NCI-H1694 (cell line): Measurements from ENCODE around the gene PHLPP1.
A peak's percentile ranks its signal among the peaks of the same experiment; 100 is the strongest.
"Not testable (repeated sequence)": the region's sequence is repeated elsewhere in the genome, so short reads cannot be mapped to it uniquely, and the experiment has no call there.

Experiments
- DNase-seq: peaks from one replicate; lab custom pipeline; 2025; lab: John Stamatoyannopoulos, UW

Gene PHLPP1

DNA sequence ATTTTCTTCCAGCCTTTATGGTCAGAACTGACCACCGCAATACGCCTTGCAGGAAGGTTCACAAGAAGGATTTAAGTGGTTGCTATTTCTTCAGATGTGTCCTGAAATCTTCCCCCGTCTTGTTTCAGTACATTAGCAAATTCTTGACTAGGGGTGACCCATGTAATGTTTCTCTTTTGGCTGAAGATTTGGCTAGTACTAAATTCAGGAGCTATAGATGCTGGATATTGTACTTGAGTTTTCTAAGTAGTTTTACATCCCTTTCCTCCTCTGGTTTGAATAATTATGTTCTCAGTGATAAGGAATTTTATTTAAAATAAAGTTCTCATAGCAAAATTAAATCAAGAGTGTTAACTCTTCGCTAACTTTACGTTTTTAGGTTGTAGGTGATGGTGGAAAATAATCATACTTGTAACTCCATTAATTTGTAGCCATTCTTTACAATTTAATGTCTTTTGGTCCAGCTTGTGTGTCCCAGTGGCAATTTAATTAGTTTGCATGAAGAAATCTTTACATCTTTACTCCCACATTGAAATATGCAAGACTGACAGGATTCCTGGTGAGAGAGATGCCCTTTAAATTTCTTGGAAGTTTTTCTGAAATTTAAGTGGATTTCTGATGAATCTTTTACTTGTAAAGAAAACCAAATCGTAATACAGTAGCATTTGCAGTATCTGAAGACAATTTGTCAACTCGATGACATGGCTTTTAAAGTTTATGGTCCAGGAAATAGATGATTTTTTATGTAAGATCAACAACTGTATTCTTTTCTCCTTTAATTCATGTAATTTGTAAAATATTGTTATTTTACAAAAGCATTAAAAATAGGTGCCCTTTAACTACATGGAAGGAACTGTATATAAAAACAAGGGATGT is 2.8 kb downstream of the PHLPP1 start:
- DNase-seq: no peak

DNA sequence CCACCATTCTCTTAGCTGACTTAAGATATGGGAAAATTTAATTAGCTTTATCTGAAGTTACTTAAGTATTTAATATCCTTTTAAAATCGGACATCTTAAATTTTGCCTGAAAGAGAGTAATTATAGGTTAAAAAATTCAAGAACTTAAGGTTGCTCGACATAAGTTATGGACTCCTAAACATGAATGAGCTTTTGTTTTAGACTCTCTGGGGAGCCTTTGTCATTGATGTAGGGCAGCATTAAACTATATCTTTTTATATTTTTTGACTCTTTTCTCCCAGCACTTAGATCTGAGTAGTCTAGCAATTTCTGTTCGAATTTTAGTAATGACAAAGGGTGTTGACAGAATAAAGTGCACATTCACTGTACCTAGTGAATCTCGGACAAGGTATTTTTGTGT is 4.7 kb downstream of the PHLPP1 start:
- no peak for DNase-seq

GRCh38 chr18:62720766-62721613 is 5.6 kb downstream of the PHLPP1 start:
- no peak for DNase-seq

DNA sequence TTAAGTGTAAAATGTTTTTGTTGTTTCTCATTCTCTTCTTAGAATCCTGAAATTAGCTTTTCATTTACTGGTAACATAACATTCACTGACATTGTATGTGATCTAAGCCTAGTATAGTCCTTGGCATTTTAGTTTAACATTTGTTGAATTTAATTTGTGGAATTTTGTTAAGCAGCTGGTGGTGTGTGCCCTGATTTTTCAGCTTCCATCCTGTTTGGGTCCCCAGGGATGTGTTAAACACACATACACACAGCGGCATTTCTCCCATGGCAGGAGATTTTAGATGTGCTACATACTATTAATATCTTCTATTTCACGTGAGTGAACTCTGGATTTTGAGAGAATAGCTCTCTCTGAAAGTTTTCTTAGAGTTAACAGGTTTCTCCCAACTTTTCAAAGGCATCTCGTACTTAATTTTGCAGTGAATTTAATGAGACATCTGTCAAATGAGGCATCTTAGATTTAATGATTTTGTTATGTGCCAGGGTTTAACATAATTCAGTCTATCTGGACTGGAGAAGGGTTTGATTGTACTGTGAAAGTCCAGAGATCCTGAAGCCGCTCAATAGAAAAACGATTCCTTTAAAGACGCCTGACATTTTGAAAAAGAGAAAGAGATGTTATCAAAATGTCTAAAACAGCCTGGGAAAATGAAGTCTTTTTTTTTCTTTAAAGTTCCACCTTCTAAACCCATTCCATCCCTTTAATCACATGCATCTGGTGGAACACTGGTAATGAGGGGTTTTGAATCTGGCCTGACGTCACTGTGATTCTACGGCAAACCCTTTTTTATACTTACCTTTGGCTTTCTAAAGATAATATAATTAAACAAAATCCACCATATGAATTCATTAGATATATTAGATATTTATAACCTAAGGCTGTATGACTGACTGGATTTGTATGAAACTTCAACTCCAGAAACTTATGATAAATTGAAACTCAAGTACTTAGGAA is 6.8 kb downstream of the PHLPP1 start:
- DNase-seq: peak; percentile 23

GRCh38 chr18:62723666-62724281 is 8.4 kb downstream of the PHLPP1 start:
- no peak for DNase-seq

GRCh38 chr18:62725896-62726295 is 10.6 kb downstream of the PHLPP1 start:
- no peak for DNase-seq

DNA sequence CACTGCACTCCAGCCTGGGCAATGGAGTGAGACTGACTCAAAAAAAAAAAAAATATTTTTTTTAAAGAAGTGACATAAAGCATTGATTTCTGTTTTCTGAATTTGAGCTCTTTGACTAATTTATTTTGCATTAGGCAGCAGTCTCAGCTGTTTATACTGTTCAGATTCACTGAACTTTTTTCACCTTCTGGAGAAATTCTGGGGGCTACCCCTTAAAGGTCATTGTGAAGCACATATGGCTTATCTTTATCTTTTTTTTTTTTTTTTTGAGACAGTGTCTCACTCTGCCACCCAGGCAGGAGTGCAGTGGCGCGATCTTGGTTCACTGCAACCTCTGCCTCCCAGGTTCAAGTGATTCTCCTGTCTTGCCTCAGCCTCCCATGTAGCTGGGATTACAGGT is 12.9 kb downstream of the PHLPP1 start:
- DNase-seq: no peak

- no peak for DNase-seq
These were observed 14.4 kb downstream of the PHLPP1 start for GRCh38 chr18:62729487-62730386.

DNA sequence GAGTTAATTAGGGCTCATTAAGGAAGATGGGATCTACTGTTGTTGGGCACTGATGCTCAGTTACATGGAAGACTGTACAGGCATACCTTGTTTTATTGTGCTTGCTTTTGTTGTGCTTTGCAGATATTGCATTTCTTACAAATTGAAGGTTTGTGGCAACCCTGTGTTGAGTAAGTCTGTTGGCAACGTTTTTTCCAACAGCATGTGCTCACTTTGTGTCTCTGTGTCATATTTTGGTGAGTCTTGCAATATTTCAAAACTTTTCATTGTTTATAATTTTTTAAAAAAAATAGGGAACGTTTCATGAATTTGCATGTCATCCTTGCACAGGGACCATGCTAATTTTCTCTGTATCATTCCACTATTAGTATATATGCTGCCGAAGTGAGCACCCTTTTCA is 15.6 kb downstream of the PHLPP1 start:
- no peak for DNase-seq

DNA sequence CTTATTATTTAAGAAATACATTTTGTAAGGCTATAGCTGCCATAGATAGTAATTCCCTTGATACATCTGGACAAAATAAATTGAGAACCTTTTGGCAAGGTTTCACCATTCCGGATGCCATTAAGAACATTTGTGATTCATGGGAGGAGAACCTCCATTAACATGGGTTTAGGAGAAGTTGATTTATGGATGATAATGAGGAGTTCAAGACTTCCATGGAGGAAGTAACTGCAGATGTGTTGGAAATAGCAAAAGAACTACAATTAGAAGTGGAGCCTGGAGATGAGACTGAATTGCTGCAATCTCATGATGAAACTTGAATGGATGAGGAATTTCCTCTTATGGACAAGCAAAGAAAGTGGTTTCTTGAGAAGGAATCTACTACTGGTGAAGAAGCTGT is 17.3 kb downstream of the PHLPP1 start:
- DNase-seq: no peak

DNA sequence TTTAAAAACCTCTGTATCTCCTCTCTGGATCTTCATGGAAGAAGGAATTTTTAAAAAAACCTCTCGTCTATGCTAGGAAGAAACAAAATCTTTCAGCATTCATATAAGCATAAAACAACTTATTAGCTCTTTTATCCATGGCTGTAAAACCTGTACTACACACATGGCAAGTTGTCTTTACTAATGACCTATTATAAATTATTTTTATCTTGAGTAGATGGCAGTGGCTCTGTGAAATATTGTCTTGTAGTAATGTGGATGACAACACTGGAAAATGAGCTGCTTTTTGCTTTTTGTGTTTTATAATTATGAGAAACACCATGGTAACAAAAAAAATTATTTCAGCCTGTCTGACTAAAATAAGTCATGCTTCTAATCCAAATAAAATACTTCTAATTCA is 18.9 kb downstream of the PHLPP1 start:
- no peak for DNase-seq

GRCh38 chr18:62735387-62735786 is 20.0 kb downstream of the PHLPP1 start:
- DNase-seq: no peak

DNA sequence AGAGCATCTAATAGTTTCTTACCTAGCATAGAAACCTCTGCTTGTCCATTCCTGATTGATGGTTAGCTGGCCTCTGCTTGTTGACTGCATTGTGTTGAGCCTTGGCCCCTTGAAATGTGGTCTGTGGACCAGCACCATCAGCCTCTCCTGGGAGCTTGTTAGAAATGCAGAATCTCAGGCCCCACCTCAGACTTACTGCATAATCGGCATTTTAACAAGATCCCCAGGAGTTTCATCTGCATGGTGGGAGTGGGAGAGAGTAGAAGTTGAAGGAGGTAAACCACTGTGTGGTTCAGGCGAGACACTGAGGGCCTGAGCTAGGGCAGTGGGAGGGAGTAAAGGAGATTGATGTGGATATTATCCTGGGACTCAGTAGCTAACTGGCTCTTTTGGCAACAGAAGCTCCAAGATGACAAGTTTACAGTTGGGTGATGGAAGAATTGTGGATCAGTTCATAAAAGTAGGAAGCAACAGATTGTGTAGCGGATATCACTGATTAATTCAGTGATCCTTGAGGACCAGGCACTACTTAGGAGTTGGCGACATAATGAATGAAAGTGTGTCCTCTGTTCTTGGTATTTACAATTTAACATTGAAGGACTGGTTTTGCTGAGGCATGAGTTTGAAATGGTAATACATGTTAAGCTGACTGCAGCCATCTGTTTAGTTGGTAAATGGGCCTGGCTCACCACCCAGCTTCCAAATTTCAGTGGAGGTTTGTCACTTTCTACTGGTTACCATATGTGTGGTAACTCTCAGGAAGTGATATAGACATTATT is 20.9 kb downstream of the PHLPP1 start:
- no peak for DNase-seq

DNA sequence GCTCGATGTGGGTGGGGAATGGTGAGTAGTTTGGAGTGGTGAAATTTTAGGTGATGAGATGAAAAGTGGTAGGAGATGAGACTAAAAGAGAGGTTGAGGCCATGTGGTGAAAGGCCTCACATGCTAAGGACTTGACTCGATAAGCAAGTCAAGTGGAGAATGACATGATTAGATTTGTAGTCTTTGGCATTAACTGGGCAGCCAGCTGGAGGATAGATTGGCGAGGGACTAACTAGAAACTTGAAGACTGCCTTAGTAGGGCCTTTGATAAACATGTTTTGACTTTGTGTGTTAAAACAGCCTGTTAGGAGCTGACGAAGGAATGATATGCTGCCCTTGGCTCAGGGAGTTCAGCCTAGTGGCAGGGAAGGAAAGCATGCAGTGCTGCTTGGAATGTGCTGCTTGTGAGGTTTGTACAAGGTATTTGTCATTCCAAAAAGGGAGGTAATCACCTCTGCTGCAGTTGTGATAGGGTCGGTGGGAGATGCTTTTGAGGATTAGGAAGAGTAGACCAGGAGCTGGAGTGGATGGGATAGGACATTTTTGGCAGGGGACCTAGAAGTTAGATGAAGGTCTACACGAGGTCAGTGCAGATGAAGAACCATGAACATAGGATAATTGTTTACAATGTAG is 22.0 kb downstream of the PHLPP1 start:
- DNase-seq: no peak

GRCh38 chr18:62738639-62739038 is 23.3 kb downstream of the PHLPP1 start:
- DNase-seq: no peak

DNA sequence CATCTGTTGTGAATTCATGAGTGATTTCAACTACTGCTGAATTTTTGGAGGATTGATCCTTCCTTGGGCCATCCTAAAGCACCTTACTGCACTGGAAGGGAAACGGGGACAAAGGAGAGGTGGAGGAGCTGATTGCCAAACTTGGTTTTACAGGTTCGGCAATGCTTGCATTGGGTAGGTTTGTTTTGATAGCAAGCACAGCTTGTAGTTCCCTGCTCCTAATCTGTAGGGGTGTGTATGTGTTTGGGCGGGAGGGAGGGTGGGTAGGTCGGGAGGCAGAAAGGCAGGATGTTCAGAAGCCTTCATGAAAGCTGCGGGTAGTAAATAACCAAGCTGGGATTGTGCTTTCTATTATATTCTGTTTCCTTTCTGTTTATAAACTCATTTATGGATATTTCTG is 24.6 kb downstream of the PHLPP1 start:
- DNase-seq: no peak

DNA sequence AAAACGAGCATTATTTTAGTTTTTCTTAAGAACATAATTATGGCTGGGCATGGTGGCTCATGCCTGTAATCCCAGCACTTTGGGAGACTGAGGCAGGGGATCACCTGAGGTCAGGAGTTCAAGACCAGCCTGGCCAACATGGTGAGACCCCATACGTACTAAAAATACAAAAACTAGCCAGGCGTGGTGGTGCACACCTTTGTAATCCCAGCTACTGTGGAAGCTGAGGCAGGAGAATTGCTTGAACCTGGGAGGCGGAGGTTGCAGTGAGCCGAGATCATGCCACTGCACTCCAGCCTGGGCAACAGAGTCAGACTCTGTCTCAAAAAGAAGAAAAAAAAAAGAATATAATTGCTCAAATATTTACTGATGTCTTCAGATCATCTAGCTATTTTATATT is 25.3 kb downstream of the PHLPP1 start:
- not testable (repeated sequence) for DNase-seq

DNA sequence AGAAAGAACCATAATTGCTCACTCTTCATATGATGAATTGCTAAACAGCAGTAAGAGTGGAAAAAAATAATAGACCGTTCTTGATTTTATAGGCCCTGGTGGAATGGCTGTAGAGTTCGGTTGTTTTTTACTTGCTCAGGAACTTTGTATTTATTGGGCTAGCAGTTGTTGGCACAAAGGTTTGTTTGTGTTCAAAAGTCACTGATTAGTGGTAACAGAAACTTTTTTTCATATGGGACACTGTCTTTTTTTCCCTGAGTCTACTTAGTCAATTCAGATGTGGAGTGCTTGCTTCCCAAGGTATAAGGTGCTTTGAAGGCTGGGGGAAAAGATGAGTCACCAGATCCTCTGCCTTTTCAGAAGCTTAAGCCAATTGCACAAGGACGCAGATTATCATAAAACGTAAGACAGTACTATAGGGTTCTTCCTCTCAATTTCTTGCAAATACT is 25.8 kb downstream of the PHLPP1 start:
- no peak for DNase-seq

GRCh38 chr18:62741584-62741983 is 26.2 kb downstream of the PHLPP1 start:
- DNase-seq: no peak
